Uterus (tissue), 2 donors: ENCODE results near the gene PACS1.

Experiments
- POLR2A ChIP-seq, 2 donors: fragments of 450-650 bp; IDR thresholded peaks; one replicate each; pipeline ENCODE4 v1.6.1; 2016; ENCODE audit warnings: antibody characterized with exemption in 2 of 2, mild to moderate bottlenecking in 1 of 2, moderate library complexity in 1 of 2
- TF ChIP-seq, protein P1 (sequence below), 4 experiments: fragments of 200-600 bp in 2 of 4; fragments of 450-650 bp in 2 of 4; sonication (generic) in 2 of 4; IDR thresholded peaks; one replicate each; pipeline ENCODE4 v1.5.1; 2016 to 2019; ENCODE audit warnings: antibody characterized with exemption in 4 of 4, mild to moderate bottlenecking in 2 of 4, moderate library complexity in 1 of 4

DNA sequence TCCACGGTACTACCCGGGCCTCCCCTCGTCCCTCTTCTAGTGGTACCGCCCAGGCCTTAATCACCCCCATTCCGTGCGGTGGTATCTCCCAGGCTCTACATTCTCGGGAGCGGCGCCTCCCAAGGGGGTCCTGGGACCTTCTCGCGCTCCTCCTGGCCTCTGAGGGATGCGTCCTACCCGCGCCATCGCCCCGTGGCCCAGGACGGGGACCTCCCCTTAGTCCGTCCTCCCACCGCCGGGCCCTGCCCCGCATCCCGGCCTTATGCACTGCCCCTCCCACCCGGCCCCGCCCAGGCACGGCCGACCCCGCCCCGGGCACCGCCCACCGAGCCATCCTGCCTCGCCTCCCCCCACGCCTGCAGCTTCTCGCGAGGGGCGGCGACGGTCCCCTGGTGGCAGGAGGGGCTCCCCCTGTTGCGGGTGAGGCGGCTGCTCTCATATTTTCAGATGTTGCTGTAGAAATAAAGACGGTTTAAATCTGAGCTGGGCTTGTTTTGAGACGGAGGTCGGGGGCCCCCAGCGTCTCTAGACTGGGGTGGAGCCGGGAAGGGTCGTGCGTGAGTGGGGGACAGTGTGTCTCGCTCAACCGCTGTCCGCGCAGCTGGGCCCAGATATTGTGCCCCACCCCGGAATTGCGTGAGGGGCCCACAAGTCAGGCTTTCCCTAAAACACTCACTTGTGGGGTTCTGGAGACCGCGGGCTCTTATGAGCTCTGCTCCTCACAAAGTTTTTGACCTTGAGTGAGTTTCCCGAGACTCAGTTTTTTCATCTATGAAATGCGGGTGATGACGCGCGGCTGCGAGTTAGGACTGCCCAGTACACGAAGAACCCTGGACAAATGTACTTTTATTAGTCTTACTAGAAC is 197.5 kb downstream of the PACS1 start:
- TF ChIP-seq, protein P1, sequence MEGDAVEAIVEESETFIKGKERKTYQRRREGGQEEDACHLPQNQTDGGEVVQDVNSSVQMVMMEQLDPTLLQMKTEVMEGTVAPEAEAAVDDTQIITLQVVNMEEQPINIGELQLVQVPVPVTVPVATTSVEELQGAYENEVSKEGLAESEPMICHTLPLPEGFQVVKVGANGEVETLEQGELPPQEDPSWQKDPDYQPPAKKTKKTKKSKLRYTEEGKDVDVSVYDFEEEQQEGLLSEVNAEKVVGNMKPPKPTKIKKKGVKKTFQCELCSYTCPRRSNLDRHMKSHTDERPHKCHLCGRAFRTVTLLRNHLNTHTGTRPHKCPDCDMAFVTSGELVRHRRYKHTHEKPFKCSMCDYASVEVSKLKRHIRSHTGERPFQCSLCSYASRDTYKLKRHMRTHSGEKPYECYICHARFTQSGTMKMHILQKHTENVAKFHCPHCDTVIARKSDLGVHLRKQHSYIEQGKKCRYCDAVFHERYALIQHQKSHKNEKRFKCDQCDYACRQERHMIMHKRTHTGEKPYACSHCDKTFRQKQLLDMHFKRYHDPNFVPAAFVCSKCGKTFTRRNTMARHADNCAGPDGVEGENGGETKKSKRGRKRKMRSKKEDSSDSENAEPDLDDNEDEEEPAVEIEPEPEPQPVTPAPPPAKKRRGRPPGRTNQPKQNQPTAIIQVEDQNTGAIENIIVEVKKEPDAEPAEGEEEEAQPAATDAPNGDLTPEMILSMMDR (IDR thresholded peaks at IDR 0.05), result peak in 2 of 4 experiments; percentile 10 to 51
- TF ChIP-seq POLR2A (IDR thresholded peaks at IDR 0.05), result peak; percentile 54 to 63
